Spleen (tissue), 11 donors: ENCODE data around the gene ADARB2. TPM values are rescaled to one million over a fixed set of nuclear protein-coding genes. Genes with fewer than 3 reads are reported as not detected.

Experiments
- DNase-seq: peaks from one replicate; pipeline ENCODE4 v3.0.0-alpha.2; 2020
- H3K27ac ChIP-seq, 8 donors: fragments of 200-600 bp; sonication (generic) in 7 of 8; 1 replicate in 4 of 8; 2 replicates in 4 of 8; pipeline versions ENCODE4 v1.5.0 to v1.8.0; 2016 to 2021; ENCODE audit warnings: inconsistent platforms in 4 of 8, mild to moderate bottlenecking in 4 of 8, moderate library complexity in 1 of 8
- H3K27me3 ChIP-seq, 7 donors: fragments of 200-600 bp; sonication (generic) in 6 of 7; replicated peaks in 1 of 7; 1 replicate in 4 of 7; 2 replicates in 3 of 7; pipeline versions ENCODE4 v1.5.0 to v1.8.0; 2016 to 2021; ENCODE audit warnings: inconsistent platforms in 3 of 7, mild to moderate bottlenecking in 1 of 7
- H3K36me3 ChIP-seq, 6 donors: fragments of 200-600 bp; sonication (generic) in 5 of 6; 1 replicate in 4 of 6; 2 replicates in 2 of 6; pipeline versions ENCODE4 v1.5.0 to v1.8.0; 2016 to 2021; ENCODE audit warnings: inconsistent platforms in 2 of 6
- H3K4me1 ChIP-seq, 6 donors: fragments of 200-600 bp; sonication (generic) in 5 of 6; 1 replicate in 3 of 6; 2 replicates in 3 of 6; pipeline versions ENCODE4 v1.5.0 to v1.8.0; 2016 to 2021; ENCODE audit warnings: inconsistent platforms in 3 of 6
- H3K4me3 ChIP-seq, 8 donors: fragments of 200-600 bp; sonication (generic) in 7 of 8; 1 replicate in 4 of 8; 2 replicates in 4 of 8; pipeline versions ENCODE4 v1.5.0 to v1.8.0; 2016 to 2021; ENCODE audit warnings: inconsistent platforms in 4 of 8, mild to moderate bottlenecking in 4 of 8, moderate library complexity in 2 of 8
- H3K9me3 ChIP-seq, 8 donors: fragments of 200-600 bp; sonication (generic) in 7 of 8; 1 replicate in 4 of 8; 2 replicates in 4 of 8; pipeline versions ENCODE4 v1.5.0 to v1.8.0; 2016 to 2021; ENCODE audit warnings: inconsistent platforms in 4 of 8
- CTCF ChIP-seq, 11 experiments: fragments of 200-600 bp in 7 of 11; fragments of 450-650 bp in 4 of 11; sonication (generic) in 4 of 11; IDR thresholded peaks in 8 of 11; conservative IDR thresholded peaks in 3 of 11; 1 replicate in 7 of 11; 2 replicates in 4 of 11; pipeline versions ENCODE4 v1.4.0 to v1.8.0; 2016 to 2021; ENCODE audit warnings: antibody characterized with exemption in 11 of 11, inconsistent platforms in 4 of 11, mild to moderate bottlenecking in 1 of 11
- POLR2A ChIP-seq, 3 donors: fragments of 450-650 bp; IDR thresholded peaks; one replicate each; pipeline ENCODE4 v1.5.1; 2017; ENCODE audit warnings: antibody characterized with exemption in 3 of 3, mild to moderate bottlenecking in 1 of 3
- POLR2AphosphoS5 ChIP-seq, 3 donors: sonication (generic); formaldehyde crosslinking; IDR thresholded peaks; one replicate each; pipeline ENCODE4 v1.5.1; 2017; ENCODE audit warnings: antibody characterized with exemption in 3 of 3
- WGBS, 5 donors: extraction: QIAGEN DNeasy Blood & Tissue Kit in 3 of 5; methylation state at CpG; one replicate each; pipeline versions ENCODE4 v1.1.5 to v1.1.7; 2013 to 2018; 5-methylcytosine and 5-hydroxymethylcytosine counted together
- intact Hi-C: fragments of 100-400 bp; cut with DNase I; formaldehyde crosslinking; loops from one replicate; pipeline ENCODE4 v1.15.0; 2023; ENCODE audit warnings: low total_unique reads
- polyA plus RNA-seq, 3 donors: library from polyadenylated mRNA; stranded (reverse); fragments of 200-250 nt; gene quantifications; one replicate each; pipeline ENCODE4 v1.2.1, GENCODE V29; 2013
- total RNA-seq, 7 donors: library from RNA; depleted of rRNA in 3 of 7; stranded (reverse); fragments of >200 nt in 3 of 7; fragmentation: NEBNext Ultra II Directional in 4 of 7; extraction: Animal tissue kit (Norgen Biotek cat#: 25700) in 4 of 7; gene quantifications; one replicate each; pipeline versions ENCODE4 v1.1.0 to v1.2.1, GENCODE V29; 2016 to 2021
- donor health status: healthy with polysubstance abuse.
- donor health status: DM: no; HTN: no; CAD: no; lungs with moderate emphysema.
- donor health status: DM: no; HTN: no; CAD: no.
- donor health status: Bipolar disorder and iron deficiency.
- donor health status: healthy.
- donor health status: DM: no; HTN: no; CAD: no.
- donor health status: DM: yes; HTN: yes; CAD: no.

ADARB2 gene
- total and polyA plus RNA-seq, 10 donors: 0.05 to 8.1 (median 0.96) TPM

GRCh38 chr10:1233031-1233430, 504.3 kb downstream of the ADARB2 start:
- no peaks in the 10 kb centered on the region for H3K4me1 ChIP-seq
- DNase-seq: peak; percentile 51
- intact Hi-C loops: no loop called here
- H3K36me3 ChIP-seq: peaks cover 0 to 38% (median 0%) of the 10 kb centered on the region in 6 donors
- 83 to 94% (median 90%) methylated on average over 8 to 9 of the region's 9 CpGs for WGBS, 5 donors
- TF ChIP-seq POLR2A (IDR thresholded peaks at IDR 0.05): no peak
- TF ChIP-seq POLR2AphosphoS5 (IDR thresholded peaks at IDR 0.05): no peak
- TF ChIP-seq CTCF (IDR thresholded peaks at IDR 0.05 in 8 of 11, conservative IDR thresholded peaks at IDR 0.05 in 3 of 11): no peak
- H3K4me3 ChIP-seq: no peak overlapping the region
- H3K27me3 ChIP-seq: peaks cover 0 to 15% (median 0%) of the 10 kb centered on the region in 7 donors
- H3K9me3 ChIP-seq: no peaks in the 10 kb centered on the region
- H3K27ac ChIP-seq: no peak overlapping the region

- Histone ChIP-seq H3K4me1 (no peaks in the 10 kb centered on the region), H3K4me3 (no peak overlapping the region), H3K9me3 (no peaks in the 10 kb centered on the region), H3K27ac (no peak overlapping the region), H3K36me3 (peaks cover 0 to 38% (median 0%) of the 10 kb centered on the region in 6 donors), H3K27me3 (peaks cover 0 to 15% (median 0%) of the 10 kb centered on the region in 7 donors)
- intact Hi-C loops: no loop called here
- DNase-seq: no peak
- TF ChIP-seq CTCF (IDR thresholded peaks at IDR 0.05 in 8 of 11, conservative IDR thresholded peaks at IDR 0.05 in 3 of 11): no peak
- 96 to 98% (median 97%) methylated on average over 9 of the region's 9 CpGs for WGBS, 5 donors
These were observed 505.0 kb downstream of the ADARB2 start for GRCh38 chr10:1232164-1232911.

GRCh38 chr10:1230592-1231275, 506.6 kb downstream of the ADARB2 start:
- 75 to 88% (median 85%) methylated on average over 9 of the region's 9 CpGs for WGBS, 5 donors

More at GRCh38 chr10:1230592-1231275, 506.6 kb downstream of the ADARB2 start:
- Histone ChIP-seq H3K9me3 (no peaks in the 10 kb centered on the region), H3K27ac (no peak overlapping the region), H3K4me3 (no peak overlapping the region), H3K36me3 (peaks cover 0 to 38% (median 0%) of the 10 kb centered on the region in 6 donors), H3K27me3 (peaks cover 0 to 15% (median 0%) of the 10 kb centered on the region in 7 donors), H3K4me1 (no peaks in the 10 kb centered on the region)
- intact Hi-C loops: no loop called here
- no peak for DNase-seq
- TF ChIP-seq POLR2A (IDR thresholded peaks at IDR 0.05): no peak
- TF ChIP-seq POLR2AphosphoS5 (IDR thresholded peaks at IDR 0.05): no peak
- no peak for TF ChIP-seq CTCF (IDR thresholded peaks at IDR 0.05 in 8 of 11, conservative IDR thresholded peaks at IDR 0.05 in 3 of 11)
